Upper lobe of left lung (tissue), 4 donors: Measurements from ENCODE around the gene ELF4.

ENCODE experiments used
- EP300 ChIP-seq, 4 donors: sonication (generic); formaldehyde crosslinking; IDR thresholded peaks; one replicate each; pipeline ENCODE4 v1.5.1; 2017; ENCODE audit warnings: antibody characterized with exemption in 4 of 4, control low read depth in 2 of 4
- POLR2A ChIP-seq, 4 donors: fragments of 450-650 bp; IDR thresholded peaks; one replicate each; pipeline ENCODE4 v1.5.1; 2016 to 2017; ENCODE audit warnings: antibody characterized with exemption in 4 of 4, mild to moderate bottlenecking in 2 of 4
- POLR2AphosphoS5 ChIP-seq, 2 donors: sonication (generic); formaldehyde crosslinking; IDR thresholded peaks; one replicate each; pipeline ENCODE4 v1.5.1; 2017; ENCODE audit warnings: antibody characterized with exemption in 2 of 2
- TF ChIP-seq, protein P1 (sequence below), 6 experiments: fragments of 450-650 bp in 4 of 6; fragments of 200-600 bp in 2 of 6; sonication (generic) in 2 of 6; IDR thresholded peaks; one replicate each; pipeline ENCODE4 v1.5.1; 2016 to 2019; ENCODE audit warnings: antibody characterized with exemption in 6 of 6

DNA sequence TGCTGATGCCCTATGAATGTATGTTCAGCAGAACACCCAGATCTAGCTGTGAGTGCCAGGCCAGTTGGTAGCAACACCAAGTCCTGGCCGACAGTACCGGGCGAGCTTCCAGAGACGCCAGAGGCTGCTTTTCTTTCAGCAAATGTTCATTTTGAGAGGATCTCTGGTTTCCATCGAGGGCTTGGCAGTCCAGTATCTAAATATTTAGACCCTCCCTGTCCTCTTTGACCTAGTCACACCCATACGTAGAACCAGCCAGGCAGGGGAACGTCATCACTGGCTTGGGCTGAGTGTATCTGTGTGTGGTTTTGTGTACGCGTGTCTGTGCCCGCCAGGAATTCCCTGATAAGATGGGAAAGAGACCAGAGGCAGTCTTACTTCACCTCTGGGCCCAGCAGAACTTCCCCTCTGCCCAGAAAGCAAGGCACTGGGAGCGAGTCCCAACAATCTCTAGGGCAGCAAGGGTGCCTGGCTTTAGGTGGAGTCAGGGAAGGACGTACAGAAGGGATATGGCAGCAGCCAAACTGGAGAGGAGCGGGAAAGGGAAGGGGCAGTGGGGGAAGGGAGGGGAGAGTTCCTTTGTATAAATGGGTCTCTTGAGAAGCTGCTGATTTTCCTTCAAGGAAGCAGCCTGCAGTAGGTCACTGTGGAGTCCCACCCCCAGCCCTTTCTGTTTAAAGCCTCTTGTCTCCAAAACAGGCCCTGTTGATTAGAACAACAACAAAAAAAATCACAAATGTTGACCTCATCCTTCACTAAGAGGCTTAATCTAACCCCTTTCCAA, 15.0 kb upstream of the ELF4 start:
- TF ChIP-seq POLR2A (IDR thresholded peaks at IDR 0.05) (no peak), POLR2AphosphoS5 (IDR thresholded peaks at IDR 0.05) (no peak), EP300 (IDR thresholded peaks at IDR 0.05) (no peak)
- TF ChIP-seq, protein P1, sequence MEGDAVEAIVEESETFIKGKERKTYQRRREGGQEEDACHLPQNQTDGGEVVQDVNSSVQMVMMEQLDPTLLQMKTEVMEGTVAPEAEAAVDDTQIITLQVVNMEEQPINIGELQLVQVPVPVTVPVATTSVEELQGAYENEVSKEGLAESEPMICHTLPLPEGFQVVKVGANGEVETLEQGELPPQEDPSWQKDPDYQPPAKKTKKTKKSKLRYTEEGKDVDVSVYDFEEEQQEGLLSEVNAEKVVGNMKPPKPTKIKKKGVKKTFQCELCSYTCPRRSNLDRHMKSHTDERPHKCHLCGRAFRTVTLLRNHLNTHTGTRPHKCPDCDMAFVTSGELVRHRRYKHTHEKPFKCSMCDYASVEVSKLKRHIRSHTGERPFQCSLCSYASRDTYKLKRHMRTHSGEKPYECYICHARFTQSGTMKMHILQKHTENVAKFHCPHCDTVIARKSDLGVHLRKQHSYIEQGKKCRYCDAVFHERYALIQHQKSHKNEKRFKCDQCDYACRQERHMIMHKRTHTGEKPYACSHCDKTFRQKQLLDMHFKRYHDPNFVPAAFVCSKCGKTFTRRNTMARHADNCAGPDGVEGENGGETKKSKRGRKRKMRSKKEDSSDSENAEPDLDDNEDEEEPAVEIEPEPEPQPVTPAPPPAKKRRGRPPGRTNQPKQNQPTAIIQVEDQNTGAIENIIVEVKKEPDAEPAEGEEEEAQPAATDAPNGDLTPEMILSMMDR (IDR thresholded peaks at IDR 0.05) = no peak
